Measurements from ENCODE around the gene ASNSD1.
"Not testable (repeated sequence)": the region's sequence is repeated elsewhere in the genome, so short reads cannot be mapped to it uniquely, and the experiment has no call there.

Gene ASNSD1

GRCh38 chr2:189648846-189649509 lies 12.3 kb upstream of the ASNSD1 start:
- DNase-seq, result no peak

- DNase-seq, result no peak
Observed at GRCh38 chr2:189651284-189651683, 10.0 kb upstream of the ASNSD1 start.

- not testable (repeated sequence) for DNase-seq
Observed at GRCh38 chr2:189653464-189653863, 7.8 kb upstream of the ASNSD1 start.

- DNase-seq, result no peak
Observed at GRCh38 chr2:189654641-189655040, 6.6 kb upstream of the ASNSD1 start.

GRCh38 chr2:189657867-189658266 lies 3.4 kb upstream of the ASNSD1 start:
- peak; percentile 68 for DNase-seq

GRCh38 chr2:189658306-189659212 lies 2.7 kb upstream of the ASNSD1 start:
- DNase-seq, result peak; percentile 58

GRCh38 chr2:189659734-189660133 lies 1.5 kb upstream of the ASNSD1 start:
- DNase-seq, result no peak

GRCh38 chr2:189660803-189661147 lies 484 bp upstream of the ASNSD1 start:
- DNase-seq, result no peak

GRCh38 chr2:189661957-189662321 lies 680 bp downstream of the ASNSD1 start:
- DNase-seq, result no peak

- DNase-seq, result peak; percentile 10
Observed at GRCh38 chr2:189662669-189663226, 1.5 kb downstream of the ASNSD1 start.

GRCh38 chr2:189663319-189663718 lies 2.1 kb downstream of the ASNSD1 start:
- not testable (repeated sequence) for DNase-seq

- DNase-seq, result no peak
Observed at GRCh38 chr2:189669913-189670312, 8.7 kb downstream of the ASNSD1 start.

GRCh38 chr2:189673661-189674373 lies 12.6 kb downstream of the ASNSD1 start:
- DNase-seq, result no peak

- DNase-seq, result peak; percentile 87
Observed at GRCh38 chr2:189674374-189675112, 13.3 kb downstream of the ASNSD1 start, which contains the start of gene ANKAR. Gene ANKAR (plus strand): TSS chr2:189674670. CDS start chr2:189676491, 1,821 bp downstream.

- DNase-seq, result no peak
Observed at GRCh38 chr2:189676471-189676870, 15.2 kb downstream of the ASNSD1 start.

- no peak for DNase-seq
Observed at GRCh38 chr2:189679226-189679625, 18.0 kb downstream of the ASNSD1 start.

GRCh38 chr2:189681203-189681602 lies 19.9 kb downstream of the ASNSD1 start:
- no peak for DNase-seq

GRCh38 chr2:189681903-189682302 lies 20.6 kb downstream of the ASNSD1 start:
- no peak for DNase-seq

GRCh38 chr2:189683348-189683747 lies 22.1 kb downstream of the ASNSD1 start:
- DNase-seq, result no peak

GRCh38 chr2:189684811-189685210 lies 23.6 kb downstream of the ASNSD1 start:
- DNase-seq, result no peak

GRCh38 chr2:189685540-189686229 lies 24.4 kb downstream of the ASNSD1 start:
- no peak for DNase-seq

GRCh38 chr2:189687796-189688195 lies 26.5 kb downstream of the ASNSD1 start:
- not testable (repeated sequence) for DNase-seq

All from CD4-positive, alpha-beta T cell treated with Interleukin-21 for 1 hour (primary cell).